T-helper 1 cell treated with Interleukin-12 subunit alpha and Interleukin-12 subunit beta and Interleukin-4 antibody, amounts not matched to agents 30 μg/mL and 1 μg/mL, for 36 hours (primary cell): Measurements from ENCODE around the gene ASIC2.

Experiments
- H3K27ac Mint-ChIP-seq: one replicate; pipeline ENCODE4 v1.8.0; 2021; ENCODE audit warnings: mild to moderate bottlenecking, mixed read lengths
- H3K27me3 Mint-ChIP-seq: one replicate; pipeline ENCODE4 v1.8.0; 2021; ENCODE audit warnings: low read depth, mixed read lengths
- H3K36me3 Mint-ChIP-seq: one replicate; pipeline ENCODE4 v1.8.0; 2021; ENCODE audit warnings: low read depth, mixed read lengths
- H3K4me1 Mint-ChIP-seq: one replicate; pipeline ENCODE4 v1.8.0; 2021; ENCODE audit warnings: low read depth, mixed read lengths
- H3K4me3 Mint-ChIP-seq: one replicate; pipeline ENCODE4 v1.8.0; 2021; ENCODE audit warnings: mild to moderate bottlenecking, moderate library complexity, mixed read lengths
- H3K9me3 Mint-ChIP-seq: one replicate; pipeline ENCODE4 v1.8.0; 2021; ENCODE audit warnings: mixed read lengths

ASIC2 gene

GRCh38 chr17:33099252-33099651 lies 193.8 kb downstream of the ASIC2 start:
- no peaks in the 10 kb centered on the region for H3K36me3 Mint-ChIP-seq
- peaks cover 5% of the 10 kb centered on the region for H3K27me3 Mint-ChIP-seq

DNA sequence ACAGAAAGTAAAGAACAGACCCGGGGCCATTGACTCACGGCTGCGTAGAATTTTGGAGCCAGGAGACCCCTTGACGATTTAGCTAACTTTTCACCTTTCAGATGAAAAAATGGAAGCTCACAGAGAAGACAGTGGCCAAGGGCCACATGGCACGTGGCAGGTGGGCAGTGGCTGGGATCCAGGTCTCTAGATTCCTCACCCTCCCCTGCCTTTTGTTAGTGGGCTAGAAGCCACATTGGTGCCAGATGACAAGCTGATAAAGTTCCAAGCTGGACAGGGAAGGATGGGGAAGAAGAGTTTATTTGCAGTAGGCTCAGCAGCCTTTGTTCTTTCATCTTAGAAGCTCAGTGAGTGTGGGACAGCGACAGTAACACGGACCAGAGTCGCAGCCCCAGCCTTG lies 195.7 kb downstream of the ASIC2 start:
- Mint-ChIP-seq H3K27ac (no peak overlapping the region), H3K4me1 (no peaks in the 10 kb centered on the region)

More at GRCh38 chr17:33099252-33099651, 193.8 kb downstream of the ASIC2 start:
- H3K4me3 Mint-ChIP-seq: no peak overlapping the region
- no peaks in the 10 kb centered on the region for H3K4me1 Mint-ChIP-seq
- no peaks in the 10 kb centered on the region for H3K9me3 Mint-ChIP-seq
- no peak overlapping the region for H3K27ac Mint-ChIP-seq

DNA sequence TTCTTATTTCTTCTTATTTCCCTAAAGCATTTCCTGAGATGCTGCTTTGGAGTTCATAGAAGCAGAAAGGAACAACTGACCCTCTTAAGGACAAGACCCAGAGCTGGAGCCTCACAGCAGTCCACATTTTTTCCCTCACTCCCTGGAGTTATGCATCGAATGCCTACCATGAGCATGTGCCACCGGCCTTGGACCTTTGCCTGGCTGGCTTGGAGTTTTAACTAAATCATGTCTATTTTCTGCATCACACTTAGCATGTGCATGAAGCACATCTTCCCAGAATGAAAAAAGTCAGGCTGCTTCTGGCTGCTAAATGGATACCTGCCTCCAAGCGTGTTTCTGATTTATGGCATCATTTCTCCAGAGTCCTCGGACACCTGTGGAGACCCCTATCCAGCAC lies 196.9 kb downstream of the ASIC2 start:
- peaks cover 13% of the 10 kb centered on the region for H3K27me3 Mint-ChIP-seq
- H3K4me3 Mint-ChIP-seq: no peak overlapping the region
- H3K9me3 Mint-ChIP-seq: no peaks in the 10 kb centered on the region
- H3K36me3 Mint-ChIP-seq: no peaks in the 10 kb centered on the region
- no peak overlapping the region for H3K27ac Mint-ChIP-seq
- no peaks in the 10 kb centered on the region for H3K4me1 Mint-ChIP-seq

More for the DNA sequence above, 195.7 kb downstream of the ASIC2 start:
- no peak overlapping the region for H3K4me3 Mint-ChIP-seq
- H3K36me3 Mint-ChIP-seq: no peaks in the 10 kb centered on the region
- no peaks in the 10 kb centered on the region for H3K9me3 Mint-ChIP-seq
- H3K27me3 Mint-ChIP-seq: peaks cover 13% of the 10 kb centered on the region

GRCh38 chr17:33091271-33091670 lies 201.8 kb downstream of the ASIC2 start:
- H3K27me3 Mint-ChIP-seq: peaks cover 13% of the 10 kb centered on the region
- H3K27ac Mint-ChIP-seq: no peak overlapping the region
- no peaks in the 10 kb centered on the region for H3K36me3 Mint-ChIP-seq
- no peaks in the 10 kb centered on the region for H3K9me3 Mint-ChIP-seq
- no peaks in the 10 kb centered on the region for H3K4me1 Mint-ChIP-seq
- no peak overlapping the region for H3K4me3 Mint-ChIP-seq

GRCh38 chr17:33090806-33091205 lies 202.3 kb downstream of the ASIC2 start:
- H3K9me3 Mint-ChIP-seq: no peaks in the 10 kb centered on the region
- peaks cover 13% of the 10 kb centered on the region for H3K27me3 Mint-ChIP-seq
- H3K27ac Mint-ChIP-seq: no peak overlapping the region
- no peaks in the 10 kb centered on the region for H3K36me3 Mint-ChIP-seq
- no peaks in the 10 kb centered on the region for H3K4me1 Mint-ChIP-seq
- no peak overlapping the region for H3K4me3 Mint-ChIP-seq

DNA sequence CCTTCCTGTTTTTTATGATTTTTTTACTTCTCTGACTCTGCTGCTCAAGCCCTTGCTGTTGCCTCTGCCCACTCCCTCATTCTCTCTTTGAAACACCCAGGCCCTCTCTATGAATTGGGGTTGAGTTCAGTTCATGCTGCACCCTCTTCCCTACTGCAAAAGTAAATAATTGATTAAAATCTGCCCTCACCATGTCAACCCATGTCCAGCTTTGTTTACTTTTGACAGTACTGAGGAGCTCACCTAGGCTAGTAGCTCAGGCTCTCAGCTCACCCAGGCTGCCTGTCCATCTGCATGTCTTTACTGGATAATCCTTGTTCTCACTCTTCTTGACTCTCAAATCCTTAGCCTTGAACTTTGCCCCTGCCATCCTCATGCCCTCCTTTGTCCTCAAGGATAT lies 206.2 kb downstream of the ASIC2 start:
- no peaks in the 10 kb centered on the region for H3K9me3 Mint-ChIP-seq
- no peaks in the 10 kb centered on the region for H3K4me1 Mint-ChIP-seq

DNA sequence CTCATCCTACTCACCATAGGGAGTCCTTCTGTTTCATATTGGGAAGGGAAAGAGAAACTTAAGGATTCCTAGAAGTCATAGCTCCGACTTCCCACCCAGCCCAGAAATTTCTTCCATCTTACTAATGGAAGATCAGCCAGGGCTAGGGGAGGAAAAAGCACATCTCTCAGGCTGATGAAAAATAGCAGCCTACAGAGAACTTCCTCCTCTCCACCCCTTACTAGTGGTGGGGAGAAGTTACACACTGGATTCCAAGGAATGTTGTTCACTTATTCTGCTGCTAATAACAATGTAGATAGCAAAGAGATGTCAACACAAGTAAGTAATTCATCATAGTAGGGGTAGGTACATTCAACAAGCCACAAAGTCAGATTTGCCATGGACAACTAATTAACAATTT lies 207.1 kb downstream of the ASIC2 start:
- Mint-ChIP-seq H3K4me1 (no peaks in the 10 kb centered on the region), H3K27ac (no peak overlapping the region), H3K4me3 (no peak overlapping the region), H3K9me3 (no peaks in the 10 kb centered on the region), H3K36me3 (no peaks in the 10 kb centered on the region), H3K27me3 (peaks cover 2% of the 10 kb centered on the region)

More for the DNA sequence above, 206.2 kb downstream of the ASIC2 start:
- peaks cover 3% of the 10 kb centered on the region for H3K27me3 Mint-ChIP-seq
- no peaks in the 10 kb centered on the region for H3K36me3 Mint-ChIP-seq
- no peak overlapping the region for H3K27ac Mint-ChIP-seq
- no peak overlapping the region for H3K4me3 Mint-ChIP-seq

GRCh38 chr17:33085256-33085655 lies 207.8 kb downstream of the ASIC2 start:
- Mint-ChIP-seq H3K4me1 (no peaks in the 10 kb centered on the region), H3K27me3 (no peaks in the 10 kb centered on the region), H3K9me3 (no peaks in the 10 kb centered on the region), H3K36me3 (no peaks in the 10 kb centered on the region), H3K4me3 (no peak overlapping the region), H3K27ac (no peak overlapping the region)

- H3K9me3 Mint-ChIP-seq: no peaks in the 10 kb centered on the region
- H3K27ac Mint-ChIP-seq: no peak overlapping the region
- H3K4me1 Mint-ChIP-seq: no peaks in the 10 kb centered on the region
- H3K27me3 Mint-ChIP-seq: peaks cover 4% of the 10 kb centered on the region
- no peaks in the 10 kb centered on the region for H3K36me3 Mint-ChIP-seq
- no peak overlapping the region for H3K4me3 Mint-ChIP-seq
Measured at GRCh38 chr17:33084755-33085154, 208.3 kb downstream of the ASIC2 start.

- Mint-ChIP-seq H3K27ac (no peak overlapping the region), H3K36me3 (no peaks in the 10 kb centered on the region), H3K4me3 (no peak overlapping the region), H3K9me3 (no peaks in the 10 kb centered on the region), H3K27me3 (peaks cover 6% of the 10 kb centered on the region), H3K4me1 (no peaks in the 10 kb centered on the region)
Measured at GRCh38 chr17:33082529-33083173, 210.4 kb downstream of the ASIC2 start.

DNA sequence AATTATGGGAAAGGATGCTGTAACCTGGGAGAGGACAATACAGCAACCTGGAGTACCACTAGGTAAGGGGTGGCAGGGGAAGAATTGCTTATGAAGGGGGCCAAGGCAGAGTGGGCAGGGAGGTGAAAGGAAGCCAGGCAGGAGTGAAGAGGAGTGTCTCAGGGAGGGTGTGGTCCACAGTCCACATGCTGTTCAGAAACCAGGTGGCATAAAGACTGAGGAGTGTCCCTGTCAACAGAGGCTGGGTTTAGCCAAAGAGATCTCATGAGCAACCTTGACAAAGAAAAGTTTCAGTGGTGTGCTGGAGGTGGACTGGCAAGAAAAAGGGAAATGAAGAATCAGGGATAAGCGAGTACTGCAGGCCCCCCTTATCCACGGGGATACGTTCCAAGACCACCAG lies 213.0 kb downstream of the ASIC2 start:
- peaks cover 6% of the 10 kb centered on the region for H3K27me3 Mint-ChIP-seq
- H3K36me3 Mint-ChIP-seq: no peaks in the 10 kb centered on the region
- H3K4me1 Mint-ChIP-seq: no peaks in the 10 kb centered on the region
- H3K9me3 Mint-ChIP-seq: no peaks in the 10 kb centered on the region
- H3K27ac Mint-ChIP-seq: no peak overlapping the region
- H3K4me3 Mint-ChIP-seq: no peak overlapping the region

GRCh38 chr17:33079201-33079600 lies 213.9 kb downstream of the ASIC2 start:
- Mint-ChIP-seq H3K4me3 (no peak overlapping the region), H3K36me3 (no peaks in the 10 kb centered on the region), H3K27me3 (peaks cover 6% of the 10 kb centered on the region), H3K9me3 (no peaks in the 10 kb centered on the region), H3K4me1 (no peaks in the 10 kb centered on the region), H3K27ac (no peak overlapping the region)

DNA sequence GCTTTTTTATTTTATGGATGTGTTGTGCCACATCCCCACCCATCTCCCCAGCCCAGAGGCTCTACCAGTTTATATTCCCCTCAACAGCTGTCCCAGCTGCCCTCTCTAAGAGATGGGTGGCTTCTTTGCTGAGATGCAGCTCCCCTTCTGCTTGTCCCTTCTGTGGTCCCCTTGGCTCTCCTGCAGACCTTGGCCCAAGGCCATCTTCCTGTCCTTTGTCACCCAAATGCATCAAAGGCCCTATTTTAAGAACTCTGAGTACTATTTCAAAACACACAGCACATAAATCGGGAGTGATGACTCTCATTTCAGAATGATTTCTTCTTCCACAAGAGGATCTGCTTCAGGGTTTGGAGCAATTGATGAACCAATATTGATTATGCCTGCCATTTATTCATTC lies 216.1 kb downstream of the ASIC2 start:
- Mint-ChIP-seq H3K4me3 (no peak overlapping the region), H3K27me3 (peaks cover 6% of the 10 kb centered on the region), H3K9me3 (no peaks in the 10 kb centered on the region), H3K36me3 (no peaks in the 10 kb centered on the region), H3K4me1 (no peaks in the 10 kb centered on the region), H3K27ac (no peak overlapping the region)

DNA sequence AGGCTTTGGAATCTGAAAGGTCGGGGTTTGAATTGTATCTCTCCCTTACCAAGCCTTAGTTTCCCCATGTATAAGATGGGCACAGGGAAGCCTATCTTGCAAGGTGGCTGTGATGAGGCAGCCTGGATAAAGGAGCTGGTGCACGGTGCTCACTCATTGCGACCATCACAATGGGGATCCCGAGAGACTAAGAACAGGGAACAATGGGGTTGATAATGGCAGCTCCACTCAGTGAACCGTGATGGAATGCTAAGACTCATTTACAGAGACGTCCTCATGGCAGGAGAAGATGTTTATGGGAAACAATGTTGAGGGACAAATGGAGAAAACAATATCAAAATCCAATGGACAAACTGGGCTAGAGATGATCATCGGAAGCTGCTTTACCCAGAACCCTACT lies 219.7 kb downstream of the ASIC2 start:
- peaks cover 9% of the 10 kb centered on the region for H3K27me3 Mint-ChIP-seq
- H3K27ac Mint-ChIP-seq: no peak overlapping the region
- no peaks in the 10 kb centered on the region for H3K9me3 Mint-ChIP-seq
- H3K36me3 Mint-ChIP-seq: no peaks in the 10 kb centered on the region
- no peak overlapping the region for H3K4me3 Mint-ChIP-seq
- no peaks in the 10 kb centered on the region for H3K4me1 Mint-ChIP-seq

DNA sequence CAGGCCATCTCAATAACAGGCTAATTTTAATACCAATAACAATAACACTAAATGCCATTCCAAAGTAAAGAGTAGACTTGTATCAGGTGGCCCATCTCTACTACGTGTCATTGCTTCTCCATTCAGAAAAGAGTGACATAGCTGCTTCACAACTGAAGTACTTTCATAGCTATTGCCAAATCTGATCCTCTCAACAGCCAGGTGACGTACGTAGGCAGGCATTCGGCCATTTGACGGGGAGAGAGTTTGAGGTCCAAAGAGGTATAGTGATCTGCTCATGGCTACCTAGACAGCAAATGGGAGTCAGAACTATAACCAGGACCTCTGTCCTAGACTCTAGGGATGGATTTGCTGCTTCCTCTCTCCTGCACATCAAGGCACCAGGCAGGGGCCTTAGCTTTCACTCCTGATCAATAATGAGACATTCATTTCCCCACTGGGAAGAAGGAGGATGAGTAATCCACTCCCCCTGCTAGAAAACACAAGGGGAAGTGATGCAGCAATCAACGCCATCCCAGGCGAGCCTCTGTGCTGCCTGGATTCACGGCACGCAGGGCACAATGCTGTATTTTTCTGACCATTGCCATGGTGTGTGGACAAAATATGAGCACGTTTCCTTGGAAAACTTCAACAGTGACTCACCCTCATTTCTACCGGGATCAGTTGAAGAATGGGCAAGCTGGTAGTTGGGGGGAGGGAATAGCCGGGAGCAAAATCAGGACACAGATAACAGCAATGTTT lies 220.5 kb downstream of the ASIC2 start:
- H3K4me1 Mint-ChIP-seq: no peaks in the 10 kb centered on the region
- H3K27ac Mint-ChIP-seq: no peak overlapping the region
- H3K36me3 Mint-ChIP-seq: no peaks in the 10 kb centered on the region
- no peaks in the 10 kb centered on the region for H3K9me3 Mint-ChIP-seq
- H3K4me3 Mint-ChIP-seq: no peak overlapping the region
- peaks cover 12% of the 10 kb centered on the region for H3K27me3 Mint-ChIP-seq
